HepG2 (cell line): Measurements from ENCODE around the gene FAM20A. TPM values are rescaled to one million over a fixed set of nuclear protein-coding genes. Genes with fewer than 3 reads are reported as not detected.
A peak's percentile ranks its signal among the peaks of the same experiment; 100 is the strongest.

ENCODE experiments used
- BRCA1 ChIP-seq: sonication (generic); formaldehyde crosslinking; IDR thresholded peaks from 2 replicates; pipeline ENCODE4 v1.4.0; 2020; ENCODE audit warnings: missing genetic modification reagents
- CEBPB ChIP-seq: IDR thresholded peaks from 2 replicates; pipeline ENCODE4 v1.6.1; 2011; ENCODE audit warnings: low read depth, low read length, improper control_type of control experiment, borderline replicate concordance
- CEBPG ChIP-seq: IDR thresholded peaks from 2 replicates; pipeline ENCODE4 v1.6.1; 2016
- E2F2 ChIP-seq: sonication (generic); formaldehyde crosslinking; IDR thresholded peaks from 2 replicates; pipeline ENCODE4 v1.4.0; 2020; ENCODE audit warnings: missing genetic modification reagents, borderline replicate concordance
- EED ChIP-seq: sonication (generic); formaldehyde crosslinking; IDR thresholded peaks from 2 replicates; pipeline ENCODE4 v1.5.0; 2020; ENCODE audit warnings: mild to moderate bottlenecking, missing genetic modification reagents
- GABPA ChIP-seq, 2 experiments: IDR thresholded peaks; 2 replicates each; pipeline ENCODE4 v1.6.1; 2011 to 2016; ENCODE audit warnings: low read depth in 2 of 2, low read length in 1 of 2, missing biosample characterization in 1 of 2, missing genetic modification characterization in 1 of 2
- HBP1 ChIP-seq: IDR thresholded peaks from 2 replicates; pipeline ENCODE4 v1.6.1; 2016; ENCODE audit warnings: low read depth, control low read depth
- HIVEP1 ChIP-seq: sonication (generic); formaldehyde crosslinking; IDR thresholded peaks from 2 replicates; pipeline ENCODE4 v1.4.0; 2020; ENCODE audit warnings: mild to moderate bottlenecking, missing genetic modification reagents
- HNRNPUL1 ChIP-seq: fragments of 200-400 bp; formaldehyde crosslinking; IDR thresholded peaks from 2 replicates; pipeline ENCODE4 v1.6.1; 2017; ENCODE audit warnings: low read depth, mild to moderate bottlenecking, low read length, moderate library complexity
- MED1 ChIP-seq: sonication (generic); formaldehyde crosslinking; IDR thresholded peaks from 2 replicates; pipeline ENCODE4 v1.4.0; 2020; ENCODE audit warnings: missing genetic modification reagents
- NKX3-1 ChIP-seq: sonication (generic); formaldehyde crosslinking; IDR thresholded peaks from 2 replicates; pipeline ENCODE4 v1.5.0; 2020; ENCODE audit warnings: missing genetic modification reagents
- POLR2G ChIP-seq: fragments of 200-400 bp; formaldehyde crosslinking; IDR thresholded peaks from 2 replicates; pipeline ENCODE4 v1.6.1; 2018; ENCODE audit warnings: mild to moderate bottlenecking, low read depth, low read length, moderate library complexity
- RFXANK ChIP-seq: IDR thresholded peaks from 2 replicates; pipeline ENCODE4 v1.6.1; 2016
- SUZ12 ChIP-seq: fragments of 150-350 bp; IDR thresholded peaks from 2 replicates; pipeline ENCODE4 v1.6.1; 2014; ENCODE audit warnings: low read depth, low read length
- SYNCRIP ChIP-seq: fragments of 200-400 bp; formaldehyde crosslinking; IDR thresholded peaks from 2 replicates; pipeline ENCODE4 v1.6.1; 2018; ENCODE audit warnings: mild to moderate bottlenecking, low read depth, low read length; ENCODE audit not compliant: insufficient read depth
- ZFX ChIP-seq: sonication (generic); formaldehyde crosslinking; IDR thresholded peaks from 2 replicates; pipeline ENCODE4 v1.4.0; 2020; ENCODE audit warnings: mild to moderate bottlenecking, low read depth, missing genetic modification reagents, moderate library complexity
- ZNF143 ChIP-seq: sonication (generic); formaldehyde crosslinking; IDR thresholded peaks from 2 replicates; pipeline ENCODE4 v1.4.0; 2020; ENCODE audit warnings: missing genetic modification reagents
- ZNF251 ChIP-seq: sonication (generic); formaldehyde crosslinking; IDR thresholded peaks from 2 replicates; pipeline ENCODE4 v1.9.0; 2021; ENCODE audit warnings: mild to moderate bottlenecking, missing genetic modification reagents
- ZNF44 ChIP-seq: sonication (generic); formaldehyde crosslinking; IDR thresholded peaks from 2 replicates; pipeline ENCODE4 v1.5.1; 2020; ENCODE audit warnings: mild to moderate bottlenecking, missing genetic modification reagents
- ZNF546 ChIP-seq: sonication (generic); formaldehyde crosslinking; conservative IDR thresholded peaks from 2 replicates; pipeline ENCODE4 v1.8.1; 2023; ENCODE audit warnings: mild to moderate bottlenecking, missing genetic modification reagents
- ZNF619 ChIP-seq: sonication (generic); formaldehyde crosslinking; IDR thresholded peaks from 2 replicates; pipeline ENCODE4 v1.4.0; 2020; ENCODE audit warnings: mild to moderate bottlenecking, missing genetic modification reagents
- polyA plus RNA-seq, 8 experiments: library from polyadenylated mRNA; depleted of rRNA in 3 of 8; stranded (reverse) in 7 of 8; unstranded in 1 of 8; fragments of >200 nt; fragmentation: Illumina TruSeq in 4 of 8; extraction: Trizol in 4 of 8; gene quantifications; 2 replicates each; pipeline versions ENCODE4 v1.2.1 to v1.2.3, GENCODE V29; 2011 to 2016; ENCODE audit warnings: low read depth in 4 of 8, missing spikeins in 1 of 8, mixed read lengths in 1 of 8; ENCODE audit not compliant: insufficient read depth in 1 of 8
- total RNA-seq, 5 experiments: library from RNA; depleted of rRNA; stranded (reverse); fragments of >200 nt; fragmentation: Illumina TruSeq; extraction: Trizol; gene quantifications; 2 replicates each; pipeline ENCODE4 v1.2.3, GENCODE V29; 2016; ENCODE audit warnings: low read depth in 1 of 5
- TF ChIP-seq, protein P1 (sequence below): sonication (generic); formaldehyde crosslinking; IDR thresholded peaks from 2 replicates; pipeline ENCODE4 v1.5.0; 2020; ENCODE audit warnings: mild to moderate bottlenecking, low read depth, missing genetic modification reagents, borderline replicate concordance
- TF ChIP-seq, protein P2 (sequence below): IDR thresholded peaks from 2 replicates; pipeline ENCODE4 v1.4.0; 2020; ENCODE audit warnings: mild to moderate bottlenecking, missing genetic modification reagents

FAM20A gene
- total and polyA plus RNA-seq, 2 of the 13 experiments (the other 11 are each of a cell fraction or from before 2014, with no cell fraction given) = 9.3 to 20.7 TPM

- no peak for TF ChIP-seq E2F2 (CRISPR knock-in tag)
- no peak for TF ChIP-seq ZNF619 (CRISPR knock-in tag)
- TF ChIP-seq ZNF546 = no peak
- TF ChIP-seq ZNF143 (CRISPR knock-in tag) = no peak
- TF ChIP-seq CEBPG (CRISPR knock-in tag) = peak; percentile 56
- TF ChIP-seq, protein P1, sequence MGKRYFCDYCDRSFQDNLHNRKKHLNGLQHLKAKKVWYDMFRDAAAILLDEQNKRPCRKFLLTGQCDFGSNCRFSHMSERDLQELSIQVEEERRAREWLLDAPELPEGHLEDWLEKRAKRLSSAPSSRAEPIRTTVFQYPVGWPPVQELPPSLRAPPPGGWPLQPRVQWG = no peak
- no peak for TF ChIP-seq BRCA1 (CRISPR knock-in tag)
- TF ChIP-seq ZNF251 (CRISPR knock-in tag) = no peak
- no peak for TF ChIP-seq POLR2G
- no peak for TF ChIP-seq GABPA (IDR thresholded peaks at IDR 0.05; ENCODE audit: low read depth, low read length)
- no peak for TF ChIP-seq GABPA (CRISPR knock-in tag; IDR thresholded peaks at IDR 0.05; ENCODE audit: low read depth)
- TF ChIP-seq SUZ12 = no peak
- 0 out of 2 replicates have a peak, but pooled peaks have one; percentile 28 for TF ChIP-seq MED1 (CRISPR knock-in tag)
- no peak for TF ChIP-seq ZFX (CRISPR knock-in tag)
- TF ChIP-seq, protein P2, sequence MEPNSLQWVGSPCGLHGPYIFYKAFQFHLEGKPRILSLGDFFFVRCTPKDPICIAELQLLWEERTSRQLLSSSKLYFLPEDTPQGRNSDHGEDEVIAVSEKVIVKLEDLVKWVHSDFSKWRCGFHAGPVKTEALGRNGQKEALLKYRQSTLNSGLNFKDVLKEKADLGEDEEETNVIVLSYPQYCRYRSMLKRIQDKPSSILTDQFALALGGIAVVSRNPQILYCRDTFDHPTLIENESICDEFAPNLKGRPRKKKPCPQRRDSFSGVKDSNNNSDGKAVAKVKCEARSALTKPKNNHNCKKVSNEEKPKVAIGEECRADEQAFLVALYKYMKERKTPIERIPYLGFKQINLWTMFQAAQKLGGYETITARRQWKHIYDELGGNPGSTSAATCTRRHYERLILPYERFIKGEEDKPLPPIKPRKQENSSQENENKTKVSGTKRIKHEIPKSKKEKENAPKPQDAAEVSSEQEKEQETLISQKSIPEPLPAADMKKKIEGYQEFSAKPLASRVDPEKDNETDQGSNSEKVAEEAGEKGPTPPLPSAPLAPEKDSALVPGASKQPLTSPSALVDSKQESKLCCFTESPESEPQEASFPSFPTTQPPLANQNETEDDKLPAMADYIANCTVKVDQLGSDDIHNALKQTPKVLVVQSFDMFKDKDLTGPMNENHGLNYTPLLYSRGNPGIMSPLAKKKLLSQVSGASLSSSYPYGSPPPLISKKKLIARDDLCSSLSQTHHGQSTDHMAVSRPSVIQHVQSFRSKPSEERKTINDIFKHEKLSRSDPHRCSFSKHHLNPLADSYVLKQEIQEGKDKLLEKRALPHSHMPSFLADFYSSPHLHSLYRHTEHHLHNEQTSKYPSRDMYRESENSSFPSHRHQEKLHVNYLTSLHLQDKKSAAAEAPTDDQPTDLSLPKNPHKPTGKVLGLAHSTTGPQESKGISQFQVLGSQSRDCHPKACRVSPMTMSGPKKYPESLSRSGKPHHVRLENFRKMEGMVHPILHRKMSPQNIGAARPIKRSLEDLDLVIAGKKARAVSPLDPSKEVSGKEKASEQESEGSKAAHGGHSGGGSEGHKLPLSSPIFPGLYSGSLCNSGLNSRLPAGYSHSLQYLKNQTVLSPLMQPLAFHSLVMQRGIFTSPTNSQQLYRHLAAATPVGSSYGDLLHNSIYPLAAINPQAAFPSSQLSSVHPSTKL (CRISPR knock-in tag) = peak; percentile 34; the same call in 1 of the 2 replicates
- TF ChIP-seq EED (CRISPR knock-in tag) = no peak
- TF ChIP-seq CEBPB = peak; percentile 74; the same call in 1 of the 2 replicates
- no peak for TF ChIP-seq HIVEP1 (CRISPR knock-in tag)
- no peak for TF ChIP-seq HNRNPUL1
- no peak for TF ChIP-seq HBP1 (CRISPR knock-in tag)
- 0 out of 2 replicates have a peak, but pooled peaks have one; percentile 42 for TF ChIP-seq ZNF44
- TF ChIP-seq SYNCRIP = no peak
- TF ChIP-seq RFXANK (CRISPR knock-in tag) = no peak
- TF ChIP-seq NKX3-1 (CRISPR knock-in tag) = no peak
Measured at GRCh38 chr17:68567035-68567434, 34.1 kb downstream of the FAM20A start (continued).
